Measurements from ENCODE around the gene RUNDC3A. TPM values are rescaled to one million over a fixed set of nuclear protein-coding genes. Genes with fewer than 3 reads are reported as not detected.

Gene RUNDC3A
- total RNA-seq, 1 experiment from 2014 or later = 5.2 TPM

DNA sequence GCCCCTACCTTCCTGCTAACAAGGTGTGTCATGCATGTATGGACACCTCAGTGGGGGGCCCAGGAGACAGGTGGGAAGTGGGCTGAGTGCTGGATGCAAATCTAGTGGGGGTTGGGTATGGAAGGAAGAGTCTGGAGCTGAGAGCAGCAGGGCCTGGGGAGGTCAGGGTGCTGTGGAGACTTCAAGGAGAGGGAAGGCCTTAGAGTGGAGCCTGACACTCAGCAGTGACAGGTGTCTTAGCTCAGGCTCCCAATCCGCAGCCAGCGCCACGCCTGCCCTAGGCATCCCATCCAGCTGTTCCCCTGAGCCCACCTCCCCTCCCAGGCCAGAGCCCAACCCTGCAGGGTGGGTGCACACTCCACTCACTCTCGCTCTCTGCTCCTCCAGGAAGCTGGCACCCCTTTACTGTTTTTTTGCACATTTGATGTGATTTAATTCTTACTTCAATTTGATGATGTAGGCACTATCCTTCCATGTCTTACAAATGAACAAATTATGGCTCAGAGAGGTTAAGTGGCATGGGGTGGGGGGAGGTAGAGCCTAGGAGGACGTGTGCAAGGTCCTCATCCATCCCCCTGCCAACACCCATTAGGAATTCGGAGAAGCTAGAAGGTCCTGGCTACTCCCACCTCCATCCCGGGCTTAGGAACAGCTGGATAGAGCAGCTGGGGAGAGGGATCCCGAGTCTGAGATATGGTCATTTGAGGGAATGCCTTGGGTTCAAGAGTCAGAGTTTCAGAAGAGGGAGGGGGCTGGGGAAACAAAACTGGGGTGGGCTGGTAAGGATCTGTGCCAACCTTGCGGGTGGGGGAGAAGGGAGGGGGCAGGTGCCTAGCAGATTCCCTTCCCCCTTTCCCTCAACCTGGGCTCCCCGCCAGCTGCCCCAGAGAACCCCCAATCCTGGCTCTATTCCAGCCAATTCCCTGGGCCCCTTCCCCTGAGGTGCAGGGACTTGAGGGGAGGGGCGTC, 53.2 kb downstream of the RUNDC3A start:
- H3K4me3 Mint-ChIP-seq = peak overlapping the region; percentile 71
- CTCF ChIA-PET = interaction anchor here (0.6 to 9.4 kb wide), 13 partner anchors 9 to 161 kb away, joined by 3 to 128 read pairs (median 12); partner anchors contain the start of gene GRN
- no peak overlapping the region for H3K27ac Mint-ChIP-seq
- POLR2A ChIA-PET = interaction anchor here (1.9 kb wide), 1 partner anchor 7 kb away, joined by 6 read pairs; no protein-coding TSS in a partner anchor
- H3K36me3 Mint-ChIP-seq = no peaks in the 10 kb centered on the region
- H3K9me3 Mint-ChIP-seq = no peaks in the 10 kb centered on the region
- peaks cover 27% of the 10 kb centered on the region for H3K27me3 Mint-ChIP-seq (ENCODE audit: low read depth)
- DNase-seq (ENCODE audit: low spot score) (no peak), ATAC-seq (no peak)
- H3K4me1 Mint-ChIP-seq = peaks cover 22% of the 10 kb centered on the region
- TF ChIP-seq PRDM15 (CRISPR knock-in tag; IDR thresholded peaks at IDR 0.05) = peak; percentile 49; the same call in 1 of the 2 replicates
- no peak for TF ChIP-seq OVOL2 (CRISPR knock-in tag; IDR thresholded peaks at IDR 0.05; ENCODE audit: borderline replicate concordance)

DNA sequence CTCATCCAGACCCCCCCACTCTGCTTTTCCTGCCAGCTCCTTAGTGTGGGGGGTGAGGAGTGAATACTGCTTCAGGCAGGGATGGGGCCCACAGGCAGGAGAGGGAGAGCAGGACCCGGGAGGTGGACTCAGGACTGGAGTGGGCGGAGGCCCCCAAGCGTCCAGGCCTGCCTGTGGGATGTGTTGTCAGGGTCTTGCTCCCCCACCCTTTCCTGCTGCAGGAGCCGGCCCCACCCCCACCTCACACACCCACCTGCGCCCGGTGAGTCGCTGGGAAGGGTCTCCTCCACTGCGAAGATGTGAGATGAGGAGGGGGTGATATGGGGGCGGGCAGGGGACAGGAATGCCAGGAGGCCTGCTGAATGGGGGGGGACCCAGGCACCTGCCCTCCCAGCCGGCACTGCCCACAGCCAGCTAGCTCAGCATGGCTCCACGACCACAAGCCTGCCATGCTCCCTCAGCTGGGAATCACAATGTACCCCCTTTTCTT, 54.1 kb downstream of the RUNDC3A start:
- Mint-ChIP-seq H3K9me3 (no peaks in the 10 kb centered on the region), H3K4me3 (peak overlapping the region; percentile 71), H3K27me3 (ENCODE audit: low read depth) (peaks cover 36% of the 10 kb centered on the region), H3K27ac (no peak overlapping the region), H3K36me3 (no peaks in the 10 kb centered on the region), H3K4me1 (peaks cover 22% of the 10 kb centered on the region)
- ChIA-PET CTCF (interaction anchor here (0.6 to 9.4 kb wide), 20 partner anchors 10 to 806 kb away, joined by 3 to 128 read pairs (median 8); partner anchors contain the start of genes ASB16, GPATCH8, GRN and RUNDC3A), POLR2A (interaction anchor here (1.0 to 1.9 kb wide), 2 partner anchors 8 to 17 kb away, joined by 6 read pairs; no protein-coding TSS in a partner anchor)
- DNase-seq (ENCODE audit: low spot score) = no peak
- ATAC-seq = no peak; the same call in 1 of the 2 replicates
- TF ChIP-seq PRDM15 (CRISPR knock-in tag; IDR thresholded peaks at IDR 0.05) (peak; percentile 67), NR3C1 (CRISPR knock-in tag; conservative IDR thresholded peaks at IDR 0.05; ENCODE audit: low read depth) (no peak)

GRCh38 chr17:44362949-44363612, 54.7 kb downstream of the RUNDC3A start:
- Mint-ChIP-seq H3K36me3 (no peaks in the 10 kb centered on the region), H3K9me3 (no peaks in the 10 kb centered on the region), H3K27me3 (ENCODE audit: low read depth) (peaks cover 39% of the 10 kb centered on the region), H3K4me3 (peak overlapping the region; percentile 71), H3K27ac (no peak overlapping the region), H3K4me1 (peaks cover 22% of the 10 kb centered on the region)
- no peak for DNase-seq (ENCODE audit: low spot score)
- ChIA-PET POLR2A (interaction anchor here (0.6 to 1.9 kb wide), 3 partner anchors 9 to 21 kb away, joined by 6 read pairs; no protein-coding TSS in a partner anchor), CTCF (interaction anchor here (0.5 to 9.4 kb wide), 47 partner anchors 9 to 805 kb away, joined by 3 to 128 read pairs (median 5); partner anchors contain the start of genes ASB16, FZD2, GPATCH8 and GRN)
- TF ChIP-seq ZMAT4 (CRISPR knock-in tag; IDR thresholded peaks at IDR 0.05) = no peak
- TF ChIP-seq, protein P1, sequence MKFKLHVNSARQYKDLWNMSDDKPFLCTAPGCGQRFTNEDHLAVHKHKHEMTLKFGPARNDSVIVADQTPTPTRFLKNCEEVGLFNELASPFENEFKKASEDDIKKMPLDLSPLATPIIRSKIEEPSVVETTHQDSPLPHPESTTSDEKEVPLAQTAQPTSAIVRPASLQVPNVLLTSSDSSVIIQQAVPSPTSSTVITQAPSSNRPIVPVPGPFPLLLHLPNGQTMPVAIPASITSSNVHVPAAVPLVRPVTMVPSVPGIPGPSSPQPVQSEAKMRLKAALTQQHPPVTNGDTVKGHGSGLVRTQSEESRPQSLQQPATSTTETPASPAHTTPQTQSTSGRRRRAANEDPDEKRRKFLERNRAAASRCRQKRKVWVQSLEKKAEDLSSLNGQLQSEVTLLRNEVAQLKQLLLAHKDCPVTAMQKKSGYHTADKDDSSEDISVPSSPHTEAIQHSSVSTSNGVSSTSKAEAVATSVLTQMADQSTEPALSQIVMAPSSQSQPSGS (CRISPR knock-in tag; IDR thresholded peaks at IDR 0.05; ENCODE audit: borderline replicate concordance, low read depth) = no peak
- peak; percentile 6 for ATAC-seq

Data from WTC11 (cell line).